HepG2 (cell line): ENCODE measurements around the gene XRCC5. TPM values are rescaled to one million over a fixed set of nuclear protein-coding genes. Genes with fewer than 3 reads are reported as not detected.
A peak's percentile ranks its signal among the peaks of the same experiment; 100 is the strongest.

Experiments
- ATAC-seq: fragments of 200-7000 bp; cut with Tn5 transposase; 3 replicates; pipeline ENCODE4 v1.9.1; 2020; ENCODE audit warnings: mild to moderate bottlenecking, moderate library complexity
- BruUV-seq: library from RNA; stranded (reverse); fragments of 400-500 nt; replicated peaks from 2 replicates; lab custom pipeline; 2021; lab: Mats Ljungman, UMichigan
- CTCF ChIA-PET: fragments of 300-600 bp; formaldehyde crosslinking; extraction: SDS; loops from one replicate; lab custom pipeline; 2021; ENCODE audit warnings: low total read pairs, inconsistent platforms, low intra/inter-chr PET ratio; lab: Yijun Ruan, JAX
- POLR2A ChIA-PET: fragments of 350-600 bp; sonication (Branson Sonifier 250); formaldehyde crosslinking; loops from one replicate; lab custom pipeline; 2020; ENCODE audit warnings: antibody characterized with exemption, inconsistent platforms; lab: Yijun Ruan, JAX
- DNase-seq: peaks from one replicate; pipeline ENCODE4 v3.0.0-alpha.2; 2015; ENCODE audit warnings: low spot score
- FAIRE-seq: peaks from 3 replicates; lab custom pipeline; 2011; peaks lifted over from hg19 to GRCh38; lab: Jason Lieb, UNC
- H2AFZ ChIP-seq: one replicate; pipeline ENCODE4 v1.6.1; 2011; ENCODE audit warnings: low read length, inconsistent platforms
- H3K27ac ChIP-seq: fragments of 300-600 bp; 3 replicates; pipeline ENCODE4 v1.8.0; 2011; ENCODE audit warnings: mixed run types, mild to moderate bottlenecking, mixed read lengths, low read length, inconsistent platforms; ENCODE audit not compliant: insufficient read depth; ENCODE audit errors: extremely low read length
- H3K27me3 ChIP-seq, 2 experiments: fragments of 200-600 bp in 1 of 2; 2 replicates in 1 of 2; 3 replicates in 1 of 2; pipeline versions ENCODE4 v1.6.0 to v1.8.0; 2011; ENCODE audit warnings: low read length in 2 of 2, mild to moderate bottlenecking in 2 of 2, moderate library complexity in 2 of 2, inconsistent platforms in 1 of 2; ENCODE audit not compliant: insufficient read depth in 2 of 2, control insufficient read depth in 1 of 2
- H3K36me3 ChIP-seq, 2 experiments: fragments of 200-600 bp in 1 of 2; replicated peaks in 1 of 2; 2 replicates in 1 of 2; 3 replicates in 1 of 2; pipeline versions ENCODE4 v1.5.1 to v1.8.0; 2011; ENCODE audit warnings: low read length in 2 of 2, inconsistent platforms in 1 of 2; ENCODE audit not compliant: insufficient read depth in 2 of 2, control insufficient read depth in 1 of 2
- H3K4me1 ChIP-seq: 2 replicates; pipeline ENCODE4 v1.5.1; 2012; ENCODE audit warnings: low read length, inconsistent platforms; ENCODE audit not compliant: insufficient read depth
- H3K4me2 ChIP-seq: 2 replicates; pipeline ENCODE4 v1.6.0; 2011; ENCODE audit warnings: low read depth, low read length, inconsistent platforms
- H3K4me3 ChIP-seq, 3 experiments: fragments of 200-600 bp in 1 of 3; sonication (generic), shearing (Covaris generic) in 1 of 3; replicated peaks in 1 of 3; 2 replicates each; pipeline ENCODE4 v1.5.1; 2011 to 2016; ENCODE audit warnings: low read length in 3 of 3, inconsistent platforms in 2 of 3, low read depth in 2 of 3, mild to moderate bottlenecking in 2 of 3, control low read depth in 1 of 3, mixed read lengths in 1 of 3; ENCODE audit not compliant: insufficient read depth in 1 of 3
- H3K79me2 ChIP-seq: one replicate; pipeline ENCODE4 v1.6.1; 2011; ENCODE audit warnings: low read length, inconsistent platforms; ENCODE audit not compliant: insufficient read depth
- H3K9ac ChIP-seq: 2 replicates; pipeline ENCODE4 v1.6.0; 2011; ENCODE audit warnings: mild to moderate bottlenecking, low read depth, low read length, inconsistent platforms; ENCODE audit not compliant: insufficient read depth
- H3K9me3 ChIP-seq: 2 replicates; pipeline ENCODE4 v1.5.1; 2012; ENCODE audit warnings: mild to moderate bottlenecking, low read length
- H4K20me1 ChIP-seq: 2 replicates; pipeline ENCODE4 v1.6.0; 2011; ENCODE audit warnings: inconsistent platforms, mild to moderate bottlenecking, low read length, moderate library complexity; ENCODE audit not compliant: insufficient read depth
- RARA ChIP-seq: IDR thresholded peaks from 2 replicates; pipeline ENCODE4 v1.6.1; 2016; ENCODE audit warnings: missing genetic modification reagents, missing compliant biosample characterization
- ZNF672 ChIP-seq: sonication (generic); formaldehyde crosslinking; IDR thresholded peaks from 2 replicates; pipeline ENCODE4 v1.8.1; 2022; ENCODE audit warnings: missing genetic modification reagents
- WGBS: methylation state at CpG from one replicate; pipeline ENCODE4 v1.1.6; 2017; ENCODE audit warnings: low lambda C conversion rate; 5-methylcytosine and 5-hydroxymethylcytosine counted together
- in situ Hi-C: cut with HindIII; loops from 2 replicates; pipeline ENCODE4 v1.10.0; 2017; ENCODE audit warnings: low pct_unique_long_range_greater_than_20kb; ENCODE audit not compliant: extremely low pct_ligation_motif_present
- intact Hi-C: fragments of 100-400 bp; cut with micrococcal nuclease; formaldehyde crosslinking; loops from one replicate; pipeline ENCODE4 v1.10.0; 2022; ENCODE audit not compliant: unreplicated experiment
- polyA plus RNA-seq, 8 experiments: library from polyadenylated mRNA; depleted of rRNA in 3 of 8; stranded (reverse) in 7 of 8; unstranded in 1 of 8; fragments of >200 nt; fragmentation: Illumina TruSeq in 4 of 8; extraction: Trizol in 4 of 8; gene quantifications; 2 replicates each; pipeline versions ENCODE4 v1.2.1 to v1.2.3, GENCODE V29; 2011 to 2016; ENCODE audit warnings: low read depth in 4 of 8, missing spikeins in 1 of 8, mixed read lengths in 1 of 8; ENCODE audit not compliant: insufficient read depth in 1 of 8
- total RNA-seq, 5 experiments: library from RNA; depleted of rRNA; stranded (reverse); fragments of >200 nt; fragmentation: Illumina TruSeq; extraction: Trizol; gene quantifications; 2 replicates each; pipeline ENCODE4 v1.2.3, GENCODE V29; 2016; ENCODE audit warnings: low read depth in 1 of 5
- TF ChIP-seq, protein P1 (sequence below): sonication (generic); formaldehyde crosslinking; IDR thresholded peaks from 2 replicates; pipeline ENCODE4 v1.9.0; 2021; ENCODE audit warnings: missing genetic modification reagents, borderline replicate concordance

Gene XRCC5
- total and polyA plus RNA-seq, 2 of the 13 experiments (the other 11 are each of a cell fraction or from before 2014, with no cell fraction given) = 264 to 454 TPM

GRCh38 chr2:216146573-216146972 is 37.4 kb downstream of the XRCC5 start:
- H3K27ac ChIP-seq = no peak overlapping the region
- H3K9ac ChIP-seq = no peak overlapping the region
- intact Hi-C loops (no loop called here), in situ Hi-C loops (no loop called here)
- POLR2A ChIA-PET = no interaction called here
- H3K27me3 ChIP-seq = no peaks in the 10 kb centered on the region
- no peak overlapping the region for H3K4me2 ChIP-seq
- CTCF ChIA-PET = no interaction called here
- H3K36me3 ChIP-seq = peaks cover 43 to 94% of the 10 kb centered on the region in 2 experiments
- H3K79me2 ChIP-seq = no peaks in the 10 kb centered on the region
- no peak overlapping the region for H2AFZ ChIP-seq
- WGBS = 82% methylated on average over 4 of the region's 4 CpGs
- TF ChIP-seq ZNF672 (CRISPR knock-in tag) (no peak), RARA (CRISPR knock-in tag) (0 out of 2 replicates have a peak, but pooled peaks have one; percentile 17)
- TF ChIP-seq, protein P1, sequence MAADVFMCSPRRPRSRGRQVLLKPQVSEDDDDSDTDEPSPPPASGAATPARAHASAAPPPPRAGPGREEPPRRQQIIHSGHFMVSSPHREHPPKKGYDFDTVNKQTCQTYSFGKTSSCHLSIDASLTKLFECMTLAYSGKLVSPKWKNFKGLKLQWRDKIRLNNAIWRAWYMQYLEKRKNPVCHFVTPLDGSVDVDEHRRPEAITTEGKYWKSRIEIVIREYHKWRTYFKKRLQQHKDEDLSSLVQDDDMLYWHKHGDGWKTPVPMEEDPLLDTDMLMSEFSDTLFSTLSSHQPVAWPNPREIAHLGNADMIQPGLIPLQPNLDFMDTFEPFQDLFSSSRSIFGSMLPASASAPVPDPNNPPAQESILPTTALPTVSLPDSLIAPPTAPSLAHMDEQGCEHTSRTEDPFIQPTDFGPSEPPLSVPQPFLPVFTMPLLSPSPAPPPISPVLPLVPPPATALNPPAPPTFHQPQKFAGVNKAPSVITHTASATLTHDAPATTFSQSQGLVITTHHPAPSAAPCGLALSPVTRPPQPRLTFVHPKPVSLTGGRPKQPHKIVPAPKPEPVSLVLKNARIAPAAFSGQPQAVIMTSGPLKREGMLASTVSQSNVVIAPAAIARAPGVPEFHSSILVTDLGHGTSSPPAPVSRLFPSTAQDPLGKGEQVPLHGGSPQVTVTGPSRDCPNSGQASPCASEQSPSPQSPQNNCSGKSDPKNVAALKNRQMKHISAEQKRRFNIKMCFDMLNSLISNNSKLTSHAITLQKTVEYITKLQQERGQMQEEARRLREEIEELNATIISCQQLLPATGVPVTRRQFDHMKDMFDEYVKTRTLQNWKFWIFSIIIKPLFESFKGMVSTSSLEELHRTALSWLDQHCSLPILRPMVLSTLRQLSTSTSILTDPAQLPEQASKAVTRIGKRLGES (CRISPR knock-in tag) = no peak
- no peak for FAIRE-seq
- no peaks in the 10 kb centered on the region for H3K9me3 ChIP-seq
- H4K20me1 ChIP-seq = no peaks in the 10 kb centered on the region
- 0 out of 3 replicates have a peak, but pooled peaks have one; percentile 11 for ATAC-seq
- BruUV-seq = no TSS peak
- no peaks in the 10 kb centered on the region for H3K4me1 ChIP-seq
- H3K4me3 ChIP-seq = no peak overlapping the region
- no peak for DNase-seq
